ENCODE results near the gene CCDC157.
"Not testable (repeated sequence)": the region's sequence is repeated elsewhere in the genome, so short reads cannot be mapped to it uniquely, and the experiment has no call there.

The CCDC157 gene

GRCh38 chr22:30333707-30334087 is 23.1 kb upstream of the CCDC157 start:
- FAIRE-seq: no peak

GRCh38 chr22:30334646-30335045 is 22.2 kb upstream of the CCDC157 start:
- DNase-seq (ENCODE audit: insufficient read length, low spot score) (no peak), FAIRE-seq (no peak)
- TF ChIP-seq CTCF (IDR thresholded peaks at IDR 0.05; ENCODE audit: insufficient read depth, missing control alignments): no peak

More at GRCh38 chr22:30333707-30334087, 23.1 kb upstream of the CCDC157 start:
- TF ChIP-seq CTCF (IDR thresholded peaks at IDR 0.05; ENCODE audit: insufficient read depth, missing control alignments): no peak
- DNase-seq (ENCODE audit: insufficient read length, low spot score): no peak

- TF ChIP-seq CTCF (IDR thresholded peaks at IDR 0.05; ENCODE audit: insufficient read depth, missing control alignments): no peak
- FAIRE-seq: no peak
- DNase-seq (ENCODE audit: insufficient read length, low spot score): no peak
Measured at GRCh38 chr22:30335236-30335635, 21.6 kb upstream of the CCDC157 start.

DNA sequence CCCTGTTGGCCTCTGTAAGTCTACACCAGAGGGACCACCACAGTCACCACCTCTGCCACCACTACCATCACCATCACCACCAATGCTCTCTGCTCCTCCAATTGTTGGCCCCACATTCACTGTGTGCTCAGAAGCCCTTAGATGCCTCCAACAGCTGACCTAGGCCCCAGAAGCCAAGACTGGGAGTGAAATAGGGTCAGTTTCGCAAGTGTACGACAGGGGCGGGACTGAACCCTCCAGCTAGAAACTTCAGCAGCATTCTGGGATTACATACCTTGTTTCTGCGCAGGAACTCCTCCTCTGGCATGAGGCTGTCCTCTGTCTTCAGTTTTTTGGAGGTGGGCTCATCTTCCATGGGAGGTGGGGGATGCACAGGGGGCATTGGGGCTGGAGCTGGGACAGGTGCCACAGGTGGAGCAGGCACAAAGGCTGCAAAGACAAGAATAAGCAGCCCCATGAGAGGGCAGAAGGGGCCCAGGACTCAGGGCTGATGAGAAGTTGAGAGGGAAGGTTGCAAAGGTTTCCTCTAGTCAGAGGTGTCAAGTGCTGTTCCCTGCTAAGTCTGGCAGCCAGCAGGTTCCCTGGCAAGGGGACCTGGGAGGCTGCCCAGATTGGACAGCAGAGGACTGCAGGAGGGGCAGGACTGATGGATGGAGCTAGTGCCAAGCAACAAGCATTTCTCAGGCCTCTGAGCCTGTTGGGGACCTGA is 19.9 kb upstream of the CCDC157 start:
- FAIRE-seq: no peak
- DNase-seq (ENCODE audit: insufficient read length, low spot score): no peak
- TF ChIP-seq CTCF (IDR thresholded peaks at IDR 0.05; ENCODE audit: insufficient read depth, missing control alignments): no peak

DNA sequence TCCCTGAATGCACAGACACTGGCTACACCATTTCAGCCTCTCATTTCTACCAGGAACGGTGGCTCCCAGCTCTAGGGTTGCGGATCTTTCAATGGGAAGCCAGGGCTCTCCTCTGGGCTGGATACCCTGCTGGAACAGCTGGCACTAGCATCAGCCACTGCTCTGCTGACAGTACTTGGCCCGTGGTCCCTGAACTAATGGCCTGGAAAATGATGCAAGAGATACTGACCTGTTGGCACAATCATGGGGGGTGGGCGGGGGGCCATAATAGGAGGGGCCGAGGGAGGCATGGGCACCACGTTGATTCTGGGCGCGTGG is 19.4 kb upstream of the CCDC157 start:
- FAIRE-seq (no peak), DNase-seq (ENCODE audit: insufficient read length, low spot score) (no peak)
- TF ChIP-seq CTCF (IDR thresholded peaks at IDR 0.05; ENCODE audit: insufficient read depth, missing control alignments): no peak

DNA sequence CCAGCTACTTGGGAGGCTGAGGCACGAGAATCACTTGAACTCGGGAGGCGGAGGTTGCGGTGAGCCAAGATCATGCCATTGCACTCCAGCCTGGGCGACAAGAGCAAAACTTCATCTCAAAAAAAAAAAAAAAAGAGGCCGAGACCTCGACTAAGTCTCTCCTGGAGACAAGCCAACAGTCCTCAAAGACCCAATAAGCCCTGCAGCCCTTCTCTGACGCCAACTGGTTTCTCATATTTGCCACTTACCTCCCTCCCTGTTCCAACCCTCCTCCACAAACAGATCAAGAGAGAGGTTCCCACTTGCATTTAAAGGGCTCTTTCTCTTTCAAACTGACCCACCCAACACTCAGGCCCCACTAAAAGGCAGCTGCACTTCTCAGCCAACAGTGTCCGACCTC is 18.5 kb upstream of the CCDC157 start:
- DNase-seq (ENCODE audit: insufficient read length, low spot score); FAIRE-seq: not testable (repeated sequence)

DNA sequence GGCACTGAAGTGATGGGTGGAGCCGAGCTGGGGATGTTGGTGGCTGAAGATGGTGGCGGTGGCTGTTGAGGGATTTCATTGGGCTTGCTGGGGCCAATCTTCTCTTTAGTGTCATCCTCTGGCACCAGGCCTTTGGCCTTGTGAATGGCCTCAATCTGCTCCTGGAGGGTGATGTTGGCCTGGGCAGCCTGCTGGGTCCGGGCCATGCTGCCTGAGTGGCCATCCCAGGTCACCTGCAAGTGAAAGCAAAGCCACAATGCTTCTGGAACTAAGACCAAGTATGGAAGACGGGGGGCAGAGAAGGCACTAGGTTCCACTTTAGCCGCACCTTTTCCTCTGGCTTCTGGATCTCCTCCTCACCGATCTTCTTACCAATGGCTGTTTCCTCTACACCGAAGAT is 18.0 kb upstream of the CCDC157 start:
- no peak for TF ChIP-seq CTCF (IDR thresholded peaks at IDR 0.05; ENCODE audit: insufficient read depth, missing control alignments)
- no peak for DNase-seq (ENCODE audit: insufficient read length, low spot score)
- FAIRE-seq: no peak
